HG02623 (cell line): ENCODE measurements around the gene ALDOA.

Source experiments
- ATAC-seq: cut with Tn5 transposase; IDR thresholded peaks from one replicate; pipeline ENCODE4 v1.9.1; 2021; ENCODE audit warnings: moderate library complexity; ENCODE audit not compliant: unreplicated experiment

The ALDOA gene

GRCh38 chr16:30068750-30069610, 3.4 kb downstream of the ALDOA start:
- ATAC-seq = no peak

- ATAC-seq = no peak
Measured at GRCh38 chr16:30069611-30070462, 4.3 kb downstream of the ALDOA start.

- no peak for ATAC-seq
Measured at GRCh38 chr16:30070490-30070889, 4.9 kb downstream of the ALDOA start.

GRCh38 chr16:30075503-30076275, 10.1 kb downstream of the ALDOA start, which contains the start of gene PPP4C:
TSS of gene PPP4C (plus strand) at chr16:30075994. CDS start at chr16:30076378, 384 bp downstream.
- ATAC-seq = peak; percentile 59

GRCh38 chr16:30076276-30076791, 10.8 kb downstream of the ALDOA start:
- ATAC-seq = no peak

- no peak for ATAC-seq
Measured at GRCh38 chr16:30077656-30078055, 12.1 kb downstream of the ALDOA start.

GRCh38 chr16:30078744-30079143, 13.2 kb downstream of the ALDOA start:
- ATAC-seq = no peak

- no peak for ATAC-seq
Measured at GRCh38 chr16:30079480-30079879, 13.9 kb downstream of the ALDOA start.

GRCh38 chr16:30082545-30083090, 17.1 kb downstream of the ALDOA start:
- ATAC-seq = no peak

- no peak for ATAC-seq
Measured at GRCh38 chr16:30083216-30084055, 17.9 kb downstream of the ALDOA start.

GRCh38 chr16:30084096-30084815, 18.7 kb downstream of the ALDOA start:
- no peak for ATAC-seq

- no peak for ATAC-seq
Measured at GRCh38 chr16:30084816-30085159, 19.2 kb downstream of the ALDOA start.

- ATAC-seq = no peak
Measured at GRCh38 chr16:30085247-30085646, 19.7 kb downstream of the ALDOA start.

GRCh38 chr16:30085820-30086219, 20.3 kb downstream of the ALDOA start:
- ATAC-seq = no peak

- ATAC-seq = no peak
Measured at GRCh38 chr16:30086291-30087140, 21.0 kb downstream of the ALDOA start.

GRCh38 chr16:30087181-30087898, 21.8 kb downstream of the ALDOA start:
- no peak for ATAC-seq

GRCh38 chr16:30088237-30088831, 22.8 kb downstream of the ALDOA start:
- ATAC-seq = no peak
